GM20000 (cell line): ENCODE results near the gene ST7.
"Not testable (repeated sequence)": the region's sequence is repeated elsewhere in the genome, so short reads cannot be mapped to it uniquely, and the experiment has no call there.

Experiments
- DNase-seq: peaks from one replicate; pipeline ENCODE4 v3.0.0; 2012; ENCODE audit warnings: low spot score
- TF ChIP-seq, protein P1 (sequence below): IDR thresholded peaks from 2 replicates; pipeline ENCODE4 v1.5.1; 2012; ENCODE audit warnings: mild to moderate bottlenecking, control low read depth; ENCODE audit errors: extremely low read depth, missing control alignments

Gene ST7

DNA sequence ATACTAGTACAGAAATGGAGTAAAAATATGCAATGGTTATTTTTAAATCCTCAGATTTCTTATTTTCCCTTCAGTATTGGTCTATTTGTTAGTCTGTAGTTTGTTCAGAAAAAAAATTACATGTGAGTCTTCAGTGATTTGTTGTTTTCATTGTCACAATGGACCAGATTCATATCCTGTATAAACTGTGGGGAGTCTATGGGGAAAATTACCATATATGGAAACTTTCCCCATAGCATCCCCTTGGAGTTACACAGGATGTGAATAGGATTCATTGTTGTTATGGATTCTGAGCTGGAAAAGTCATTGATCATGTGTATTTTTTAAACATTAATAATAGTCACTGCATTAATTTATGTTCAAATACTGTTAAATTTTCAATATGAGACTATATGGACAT is 72.6 kb downstream of the ST7 start:
- DNase-seq = no peak
- TF ChIP-seq, protein P1, sequence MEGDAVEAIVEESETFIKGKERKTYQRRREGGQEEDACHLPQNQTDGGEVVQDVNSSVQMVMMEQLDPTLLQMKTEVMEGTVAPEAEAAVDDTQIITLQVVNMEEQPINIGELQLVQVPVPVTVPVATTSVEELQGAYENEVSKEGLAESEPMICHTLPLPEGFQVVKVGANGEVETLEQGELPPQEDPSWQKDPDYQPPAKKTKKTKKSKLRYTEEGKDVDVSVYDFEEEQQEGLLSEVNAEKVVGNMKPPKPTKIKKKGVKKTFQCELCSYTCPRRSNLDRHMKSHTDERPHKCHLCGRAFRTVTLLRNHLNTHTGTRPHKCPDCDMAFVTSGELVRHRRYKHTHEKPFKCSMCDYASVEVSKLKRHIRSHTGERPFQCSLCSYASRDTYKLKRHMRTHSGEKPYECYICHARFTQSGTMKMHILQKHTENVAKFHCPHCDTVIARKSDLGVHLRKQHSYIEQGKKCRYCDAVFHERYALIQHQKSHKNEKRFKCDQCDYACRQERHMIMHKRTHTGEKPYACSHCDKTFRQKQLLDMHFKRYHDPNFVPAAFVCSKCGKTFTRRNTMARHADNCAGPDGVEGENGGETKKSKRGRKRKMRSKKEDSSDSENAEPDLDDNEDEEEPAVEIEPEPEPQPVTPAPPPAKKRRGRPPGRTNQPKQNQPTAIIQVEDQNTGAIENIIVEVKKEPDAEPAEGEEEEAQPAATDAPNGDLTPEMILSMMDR = no peak

DNA sequence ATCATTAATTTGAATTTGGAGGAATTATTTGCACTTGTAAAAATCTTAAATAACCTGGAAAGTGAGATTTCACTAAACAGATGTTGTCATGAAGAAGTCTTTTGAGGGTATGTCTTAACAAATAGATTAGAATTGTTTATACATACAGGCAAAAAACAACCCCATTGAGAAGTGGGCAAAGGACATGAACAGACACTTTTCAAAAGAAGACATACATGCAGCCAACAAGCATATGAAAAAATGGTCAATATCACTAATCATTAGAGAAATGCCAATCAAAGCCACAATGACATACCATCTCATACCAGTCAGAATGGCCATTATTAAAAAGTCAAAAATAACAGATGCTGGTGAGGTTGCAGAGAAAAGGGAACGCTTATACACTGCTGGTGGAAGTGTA is 77.0 kb downstream of the ST7 start:
- DNase-seq = not testable (repeated sequence)

GRCh38 chr7:117030793-117031192 is 77.5 kb downstream of the ST7 start:
- DNase-seq = not testable (repeated sequence)

GRCh38 chr7:117032810-117033209 is 79.5 kb downstream of the ST7 start:
- TF ChIP-seq, protein P1 = no peak
- no peak for DNase-seq

GRCh38 chr7:117034851-117035464 is 81.7 kb downstream of the ST7 start:
- TF ChIP-seq, protein P1 = no peak
- DNase-seq = no peak

DNA sequence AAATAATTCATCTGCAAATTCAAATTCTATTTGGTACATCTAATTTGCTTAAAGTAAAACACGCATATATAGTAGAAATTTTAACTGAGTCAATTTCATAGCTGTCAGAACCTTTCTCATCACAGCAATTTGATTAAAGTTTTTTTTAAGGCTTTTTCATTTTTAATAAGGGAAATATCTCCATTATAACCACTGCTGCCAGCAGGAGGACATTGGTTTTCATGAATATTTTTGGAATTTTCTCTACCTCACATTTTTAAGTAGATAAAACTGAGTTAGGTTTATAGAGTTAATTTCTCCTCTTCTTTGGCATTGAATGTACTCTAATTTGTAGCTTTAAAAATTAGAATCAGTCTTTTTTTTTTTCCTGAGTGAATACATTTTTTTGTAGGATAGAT is 82.2 kb downstream of the ST7 start:
- no peak for DNase-seq
- TF ChIP-seq, protein P1 = no peak

- TF ChIP-seq, protein P1 = no peak
- no peak for DNase-seq
Measured at GRCh38 chr7:117036053-117036669, 82.9 kb downstream of the ST7 start.

DNA sequence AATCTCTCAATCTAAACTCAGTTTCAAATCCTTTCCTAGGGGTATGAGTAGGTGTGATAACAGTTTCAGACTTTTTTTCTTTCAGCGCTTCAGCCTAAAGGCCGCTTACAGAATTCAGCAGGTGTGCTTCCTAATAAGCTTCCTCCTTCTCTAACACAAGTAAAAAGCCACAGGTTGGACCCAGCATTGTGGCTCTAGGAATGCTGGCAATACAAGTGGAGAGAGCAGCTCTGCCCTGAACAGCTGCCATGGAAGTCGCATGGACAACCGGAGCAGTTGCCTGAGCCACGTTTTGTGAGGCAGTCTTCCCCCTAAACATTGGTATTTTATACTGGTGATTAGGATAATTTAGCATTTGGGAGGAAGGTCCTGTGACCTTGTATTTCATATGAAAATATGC is 83.5 kb downstream of the ST7 start:
- no peak for DNase-seq
- TF ChIP-seq, protein P1 = no peak
